GM06990 (cell line): ENCODE results near the gene CHMP4A.

Experiments used
- DNase-seq: peaks from one replicate; pipeline ENCODE4 v3.0.0-alpha.2; 2011; ENCODE audit not compliant: insufficient read length; ENCODE audit errors: extremely low read depth
- H3K27me3 ChIP-seq: replicated peaks from 2 replicates; pipeline ENCODE4 v1.6.0; 2011; ENCODE audit warnings: low read length; ENCODE audit not compliant: control insufficient read depth, insufficient read depth
- H3K36me3 ChIP-seq: 2 replicates; pipeline ENCODE4 v1.5.1; 2011; ENCODE audit warnings: low read length; ENCODE audit not compliant: control insufficient read depth, insufficient read depth
- H3K4me3 ChIP-seq: replicated peaks from 2 replicates; pipeline ENCODE4 v1.5.1; 2011; ENCODE audit warnings: low read depth, mild to moderate bottlenecking, control low read depth, low read length
- TF ChIP-seq, protein P1 (sequence below): IDR thresholded peaks from 2 replicates; pipeline ENCODE4 v1.5.1; 2011; ENCODE audit warnings: low read length, control low read depth, mild to moderate bottlenecking, inconsistent platforms; ENCODE audit not compliant: insufficient read depth, poor library complexity, severe bottlenecking

Gene CHMP4A

GRCh38 chr14:24212924-24213865, at the start of gene CHMP4A:
Gene CHMP4A, minus strand, starts transcription at chr14:24213488. Its CDS starts 49 bp downstream, at chr14:24213439.
- Histone ChIP-seq H3K27me3 (no peaks in the 10 kb centered on the region), H3K4me3 (peak within 1 kb of the TSS; percentile 82), H3K36me3 (peaks cover 19% of the 10 kb centered on the region)
- peak; percentile 96 for DNase-seq
- TF ChIP-seq, protein P1, sequence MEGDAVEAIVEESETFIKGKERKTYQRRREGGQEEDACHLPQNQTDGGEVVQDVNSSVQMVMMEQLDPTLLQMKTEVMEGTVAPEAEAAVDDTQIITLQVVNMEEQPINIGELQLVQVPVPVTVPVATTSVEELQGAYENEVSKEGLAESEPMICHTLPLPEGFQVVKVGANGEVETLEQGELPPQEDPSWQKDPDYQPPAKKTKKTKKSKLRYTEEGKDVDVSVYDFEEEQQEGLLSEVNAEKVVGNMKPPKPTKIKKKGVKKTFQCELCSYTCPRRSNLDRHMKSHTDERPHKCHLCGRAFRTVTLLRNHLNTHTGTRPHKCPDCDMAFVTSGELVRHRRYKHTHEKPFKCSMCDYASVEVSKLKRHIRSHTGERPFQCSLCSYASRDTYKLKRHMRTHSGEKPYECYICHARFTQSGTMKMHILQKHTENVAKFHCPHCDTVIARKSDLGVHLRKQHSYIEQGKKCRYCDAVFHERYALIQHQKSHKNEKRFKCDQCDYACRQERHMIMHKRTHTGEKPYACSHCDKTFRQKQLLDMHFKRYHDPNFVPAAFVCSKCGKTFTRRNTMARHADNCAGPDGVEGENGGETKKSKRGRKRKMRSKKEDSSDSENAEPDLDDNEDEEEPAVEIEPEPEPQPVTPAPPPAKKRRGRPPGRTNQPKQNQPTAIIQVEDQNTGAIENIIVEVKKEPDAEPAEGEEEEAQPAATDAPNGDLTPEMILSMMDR, result no peak

- DNase-seq, result no peak
- H3K27me3 ChIP-seq, result no peaks in the 10 kb centered on the region
- H3K36me3 ChIP-seq, result peaks cover 18% of the 10 kb centered on the region
- no peak overlapping the region for H3K4me3 ChIP-seq
- TF ChIP-seq, protein P1, result no peak
Measured at GRCh38 chr14:24261969-24262327, 48.7 kb upstream of the CHMP4A start.

- Histone ChIP-seq H3K36me3 (peaks cover 13% of the 10 kb centered on the region), H3K27me3 (no peaks in the 10 kb centered on the region), H3K4me3 (no peak overlapping the region)
- DNase-seq, result no peak
- TF ChIP-seq, protein P1, result no peak
Measured at GRCh38 chr14:24261256-24261968, 48.1 kb upstream of the CHMP4A start.

DNA sequence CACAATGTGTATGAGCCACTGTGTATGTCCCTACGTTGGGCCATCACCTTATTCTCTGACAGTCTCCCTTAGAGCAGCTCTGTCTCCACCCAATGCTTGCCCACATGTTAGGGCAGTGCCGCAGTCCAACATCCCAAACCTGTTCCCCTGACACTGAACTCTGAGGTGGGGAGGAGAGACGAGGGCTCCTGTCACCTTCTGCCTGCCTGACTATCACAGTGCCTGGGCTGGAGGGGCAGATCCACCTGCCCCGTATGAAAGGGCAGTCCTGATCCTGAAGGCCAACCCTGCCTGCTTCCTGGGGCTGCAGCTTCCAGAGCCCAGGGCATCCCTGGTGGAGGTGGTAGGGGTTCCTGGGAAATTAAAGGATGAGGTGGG, 47.5 kb upstream of the CHMP4A start:
- Histone ChIP-seq H3K27me3 (no peaks in the 10 kb centered on the region), H3K36me3 (peaks cover 9% of the 10 kb centered on the region), H3K4me3 (no peak overlapping the region)
- DNase-seq, result no peak
- TF ChIP-seq, protein P1, result no peak

GRCh38 chr14:24260026-24260779, 46.9 kb upstream of the CHMP4A start:
- no peak for DNase-seq
- TF ChIP-seq, protein P1, result no peak
- H3K36me3 ChIP-seq, result peaks cover 9% of the 10 kb centered on the region
- H3K27me3 ChIP-seq, result no peaks in the 10 kb centered on the region
- no peak overlapping the region for H3K4me3 ChIP-seq
